ENCODE measurements around the gene PANK2. TPM values are rescaled to one million over a fixed set of nuclear protein-coding genes. Genes with fewer than 3 reads are reported as not detected.

The PANK2 gene
- total RNA-seq, 1 donor from 2014 or later: 53.5 TPM

DNA sequence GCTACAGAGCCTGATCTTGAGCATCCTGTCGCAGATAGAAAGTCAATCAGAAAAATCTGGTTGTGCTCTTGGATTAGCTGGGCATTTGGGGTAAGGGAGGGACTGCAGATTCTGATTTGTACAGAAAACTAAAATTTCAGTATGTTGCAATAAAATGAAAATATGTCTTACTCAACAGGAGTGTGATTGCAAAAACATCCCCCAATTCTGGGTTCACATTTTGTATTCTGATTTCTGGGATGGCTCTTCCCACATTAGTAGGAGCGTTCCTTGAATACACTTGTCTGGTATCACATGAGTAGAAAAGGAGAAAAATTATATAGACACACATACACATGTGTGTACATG lies 40.5 kb downstream of the PANK2 start:
- H3K9me3 ChIP-seq: no peaks in the 10 kb centered on the region
- H3K36me3 ChIP-seq: peaks cover 0 to 8% of the 10 kb centered on the region in 2 donors
- H3K27ac ChIP-seq: no peak overlapping the region
- TF ChIP-seq POLR2AphosphoS5 (IDR thresholded peaks at IDR 0.05; ENCODE audit: insufficient read depth in 1 of 2, low read depth in 1 of 2) (no peak), POLR2A (IDR thresholded peaks at IDR 0.05) (no peak)
- TF ChIP-seq, protein P1, sequence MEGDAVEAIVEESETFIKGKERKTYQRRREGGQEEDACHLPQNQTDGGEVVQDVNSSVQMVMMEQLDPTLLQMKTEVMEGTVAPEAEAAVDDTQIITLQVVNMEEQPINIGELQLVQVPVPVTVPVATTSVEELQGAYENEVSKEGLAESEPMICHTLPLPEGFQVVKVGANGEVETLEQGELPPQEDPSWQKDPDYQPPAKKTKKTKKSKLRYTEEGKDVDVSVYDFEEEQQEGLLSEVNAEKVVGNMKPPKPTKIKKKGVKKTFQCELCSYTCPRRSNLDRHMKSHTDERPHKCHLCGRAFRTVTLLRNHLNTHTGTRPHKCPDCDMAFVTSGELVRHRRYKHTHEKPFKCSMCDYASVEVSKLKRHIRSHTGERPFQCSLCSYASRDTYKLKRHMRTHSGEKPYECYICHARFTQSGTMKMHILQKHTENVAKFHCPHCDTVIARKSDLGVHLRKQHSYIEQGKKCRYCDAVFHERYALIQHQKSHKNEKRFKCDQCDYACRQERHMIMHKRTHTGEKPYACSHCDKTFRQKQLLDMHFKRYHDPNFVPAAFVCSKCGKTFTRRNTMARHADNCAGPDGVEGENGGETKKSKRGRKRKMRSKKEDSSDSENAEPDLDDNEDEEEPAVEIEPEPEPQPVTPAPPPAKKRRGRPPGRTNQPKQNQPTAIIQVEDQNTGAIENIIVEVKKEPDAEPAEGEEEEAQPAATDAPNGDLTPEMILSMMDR (IDR thresholded peaks at IDR 0.05): no peak
- H3K4me1 ChIP-seq: peaks cover 45% of the 10 kb centered on the region
- no peak for DNase-seq (ENCODE audit: extremely low spot score in 2 of 2)
- no peak overlapping the region for H3K4me3 ChIP-seq
- H3K27me3 ChIP-seq: no peaks in the 10 kb centered on the region
- intact Hi-C loops (cut with DNase I): no loop called here

DNA sequence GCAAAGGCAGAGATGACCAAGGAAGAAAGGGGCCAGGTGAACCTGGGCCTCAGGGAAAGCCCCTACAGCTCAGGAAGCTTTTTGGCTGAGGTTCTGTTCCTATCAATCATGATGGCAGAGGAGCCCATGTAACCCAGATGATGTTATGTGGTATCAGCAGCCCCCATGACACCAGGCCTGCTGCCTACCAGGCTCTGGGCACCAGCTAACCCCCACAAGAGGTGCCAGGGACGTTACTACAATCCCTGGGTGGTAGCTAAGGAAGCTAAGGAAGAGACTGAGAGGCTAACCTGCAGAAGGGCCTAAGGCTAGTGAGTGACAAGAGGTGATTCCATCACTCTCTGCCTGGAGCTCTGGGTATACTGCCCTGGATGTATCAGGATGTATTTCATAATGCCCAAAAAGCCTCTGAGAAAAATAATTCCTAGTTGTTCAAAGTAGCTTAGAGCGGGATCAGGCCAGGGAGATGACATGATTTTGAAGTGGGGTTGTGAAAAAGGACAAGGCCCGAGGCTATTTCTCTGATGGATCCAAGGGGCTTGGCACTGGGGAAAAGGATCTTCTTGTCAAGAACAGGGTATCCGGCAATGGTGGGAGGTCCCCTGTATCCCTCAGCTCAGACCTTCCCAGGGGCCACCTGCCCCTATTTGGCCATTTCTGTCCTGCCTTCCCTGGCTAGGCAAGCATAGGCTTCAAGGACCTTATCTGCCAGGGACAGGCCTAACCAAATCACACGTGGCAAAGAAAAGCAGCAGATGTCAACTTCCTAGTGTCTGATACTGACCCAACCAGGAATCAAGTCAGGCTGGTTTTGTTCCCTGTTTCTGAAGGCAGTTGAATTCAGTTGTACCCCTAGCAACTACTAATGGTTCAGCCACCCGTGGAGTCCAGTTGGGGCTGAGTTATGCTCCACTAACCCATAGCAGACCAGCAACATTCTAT lies 41.3 kb downstream of the PANK2 start:
- TF ChIP-seq POLR2A (IDR thresholded peaks at IDR 0.05): no peak
- TF ChIP-seq POLR2AphosphoS5 (IDR thresholded peaks at IDR 0.05; ENCODE audit: insufficient read depth in 1 of 2, low read depth in 1 of 2): no peak
- TF ChIP-seq, protein P1 (IDR thresholded peaks at IDR 0.05): no peak
- no peaks in the 10 kb centered on the region for H3K9me3 ChIP-seq
- no peak overlapping the region for H3K4me3 ChIP-seq
- DNase-seq (ENCODE audit: extremely low spot score in 2 of 2): no peak
- H3K27me3 ChIP-seq: no peaks in the 10 kb centered on the region
- peaks cover 53% of the 10 kb centered on the region for H3K4me1 ChIP-seq
- intact Hi-C loops (cut with DNase I): no loop called here
- H3K36me3 ChIP-seq: no peaks in the 10 kb centered on the region
- no peak overlapping the region for H3K27ac ChIP-seq

DNA sequence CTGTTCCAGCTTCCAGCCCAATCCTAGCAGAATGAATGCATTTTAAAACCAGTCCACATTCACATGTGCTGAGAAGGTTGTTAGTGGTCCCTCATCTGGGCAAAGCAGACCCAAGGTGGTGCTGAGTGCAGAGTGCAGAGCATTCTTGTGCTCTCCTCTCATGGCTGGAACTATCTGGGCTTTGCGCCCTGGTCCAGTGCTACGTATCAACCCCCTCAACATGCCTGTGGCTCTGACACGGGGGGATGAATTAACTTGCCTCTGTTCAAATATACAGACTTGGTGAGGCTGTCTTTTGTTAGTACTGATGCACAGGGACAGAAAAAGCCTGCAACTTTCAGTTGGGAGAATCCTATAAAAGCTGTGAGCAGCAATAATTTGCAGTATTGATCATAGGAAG lies 42.5 kb downstream of the PANK2 start:
- TF ChIP-seq, protein P1 (IDR thresholded peaks at IDR 0.05): no peak
- TF ChIP-seq POLR2AphosphoS5 (IDR thresholded peaks at IDR 0.05; ENCODE audit: insufficient read depth in 1 of 2, low read depth in 1 of 2) (no peak), POLR2A (IDR thresholded peaks at IDR 0.05) (no peak)
- intact Hi-C loops (cut with DNase I): no loop called here
- H3K27ac ChIP-seq: peak overlapping the region; percentile 81
- peaks cover 58% of the 10 kb centered on the region for H3K4me1 ChIP-seq
- peak overlapping the region in 1 of 2 donors; percentile 50 for H3K4me3 ChIP-seq
- H3K27me3 ChIP-seq: no peaks in the 10 kb centered on the region
- no peaks in the 10 kb centered on the region for H3K9me3 ChIP-seq
- no peaks in the 10 kb centered on the region for H3K36me3 ChIP-seq
- no peak for DNase-seq (ENCODE audit: extremely low spot score in 2 of 2)

DNA sequence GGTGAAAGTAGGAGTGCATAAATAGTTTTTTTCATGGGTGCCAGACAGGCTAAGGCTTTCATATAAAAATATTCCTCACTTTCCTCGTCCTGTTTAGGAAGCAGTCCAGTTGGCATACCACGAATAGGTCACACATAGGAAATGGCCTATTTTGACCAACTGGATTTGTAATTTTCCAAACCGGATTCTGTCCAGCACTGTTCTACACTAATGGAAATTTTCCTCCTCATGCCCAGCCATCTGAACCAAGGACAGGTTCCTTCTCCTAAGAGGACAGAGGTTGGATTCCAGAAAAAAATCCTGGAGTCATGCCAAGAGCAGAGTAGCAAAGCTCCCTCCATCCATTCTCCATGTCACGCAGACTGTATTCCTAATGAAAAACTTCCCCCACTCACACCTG lies 43.1 kb downstream of the PANK2 start:
- TF ChIP-seq POLR2A (IDR thresholded peaks at IDR 0.05) (no peak), POLR2AphosphoS5 (IDR thresholded peaks at IDR 0.05; ENCODE audit: insufficient read depth in 1 of 2, low read depth in 1 of 2) (no peak)
- TF ChIP-seq, protein P1 (IDR thresholded peaks at IDR 0.05): no peak
- intact Hi-C loops (cut with DNase I): no loop called here
- Histone ChIP-seq H3K27me3 (no peaks in the 10 kb centered on the region), H3K4me1 (peaks cover 56% of the 10 kb centered on the region), H3K9me3 (no peaks in the 10 kb centered on the region), H3K27ac (peak overlapping the region; percentile 81), H3K4me3 (peak overlapping the region; percentile 42 to 50), H3K36me3 (no peaks in the 10 kb centered on the region)
- no peak for DNase-seq (ENCODE audit: extremely low spot score in 2 of 2)

DNA sequence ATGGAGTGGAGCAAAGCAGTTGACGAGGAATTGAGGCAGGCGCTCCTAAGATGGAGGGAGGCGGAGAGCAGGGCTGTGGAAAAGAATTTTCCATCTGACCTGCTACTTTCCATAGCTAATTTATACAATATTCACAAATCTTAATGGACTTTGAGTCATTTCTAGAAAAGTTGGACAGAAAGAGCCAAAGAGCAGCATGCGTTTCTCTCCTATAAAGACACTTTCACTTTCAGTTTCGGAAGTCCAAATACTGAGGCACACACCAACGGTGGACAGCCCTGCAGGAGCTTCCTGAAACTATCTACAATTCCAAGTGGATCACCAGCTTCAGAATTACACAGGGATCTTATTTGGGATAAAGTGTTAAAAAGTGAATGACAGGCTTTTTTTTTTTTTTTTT lies 43.5 kb downstream of the PANK2 start:
- H3K27ac ChIP-seq: peak overlapping the region; percentile 81
- H3K36me3 ChIP-seq: no peaks in the 10 kb centered on the region
- DNase-seq (ENCODE audit: extremely low spot score in 2 of 2): no peak
- TF ChIP-seq POLR2A (IDR thresholded peaks at IDR 0.05) (no peak), POLR2AphosphoS5 (IDR thresholded peaks at IDR 0.05; ENCODE audit: insufficient read depth in 1 of 2, low read depth in 1 of 2) (peak in 1 of 2 donors; percentile 34)
- intact Hi-C loops (cut with DNase I): no loop called here
- no peaks in the 10 kb centered on the region for H3K27me3 ChIP-seq
- no peaks in the 10 kb centered on the region for H3K9me3 ChIP-seq
- peak overlapping the region; percentile 42 to 50 for H3K4me3 ChIP-seq
- H3K4me1 ChIP-seq: peaks cover 53% of the 10 kb centered on the region
